HepG2 (cell line): ENCODE data around the gene SPTB. TPM values are rescaled to one million over a fixed set of nuclear protein-coding genes. Genes with fewer than 3 reads are reported as not detected.
A peak's percentile ranks its signal among the peaks of the same experiment; 100 is the strongest.

Source experiments
- ATAC-seq: fragments of 200-7000 bp; cut with Tn5 transposase; 3 replicates; pipeline ENCODE4 v1.9.1; 2020; ENCODE audit warnings: mild to moderate bottlenecking, moderate library complexity
- BruUV-seq: library from RNA; stranded (reverse); fragments of 400-500 nt; replicated peaks from 2 replicates; lab custom pipeline; 2021; lab: Mats Ljungman, UMichigan
- CTCF ChIA-PET: fragments of 300-600 bp; formaldehyde crosslinking; extraction: SDS; loops from one replicate; lab custom pipeline; 2021; ENCODE audit warnings: low total read pairs, inconsistent platforms, low intra/inter-chr PET ratio; lab: Yijun Ruan, JAX
- POLR2A ChIA-PET: fragments of 350-600 bp; sonication (Branson Sonifier 250); formaldehyde crosslinking; loops from one replicate; lab custom pipeline; 2020; ENCODE audit warnings: antibody characterized with exemption, inconsistent platforms; lab: Yijun Ruan, JAX
- DNase-seq: peaks from one replicate; pipeline ENCODE4 v3.0.0-alpha.2; 2015; ENCODE audit warnings: low spot score
- FAIRE-seq: peaks from 3 replicates; lab custom pipeline; 2011; peaks lifted over from hg19 to GRCh38; lab: Jason Lieb, UNC
- H2AFZ ChIP-seq: one replicate; pipeline ENCODE4 v1.6.1; 2011; ENCODE audit warnings: low read length, inconsistent platforms
- H3K27ac ChIP-seq: fragments of 300-600 bp; 3 replicates; pipeline ENCODE4 v1.8.0; 2011; ENCODE audit warnings: mixed run types, mild to moderate bottlenecking, mixed read lengths, low read length, inconsistent platforms; ENCODE audit not compliant: insufficient read depth; ENCODE audit errors: extremely low read length
- H3K27me3 ChIP-seq, 2 experiments: fragments of 200-600 bp in 1 of 2; 2 replicates in 1 of 2; 3 replicates in 1 of 2; pipeline versions ENCODE4 v1.6.0 to v1.8.0; 2011; ENCODE audit warnings: low read length in 2 of 2, mild to moderate bottlenecking in 2 of 2, moderate library complexity in 2 of 2, inconsistent platforms in 1 of 2; ENCODE audit not compliant: insufficient read depth in 2 of 2, control insufficient read depth in 1 of 2
- H3K36me3 ChIP-seq, 2 experiments: fragments of 200-600 bp in 1 of 2; replicated peaks in 1 of 2; 2 replicates in 1 of 2; 3 replicates in 1 of 2; pipeline versions ENCODE4 v1.5.1 to v1.8.0; 2011; ENCODE audit warnings: low read length in 2 of 2, inconsistent platforms in 1 of 2; ENCODE audit not compliant: insufficient read depth in 2 of 2, control insufficient read depth in 1 of 2
- H3K4me1 ChIP-seq: 2 replicates; pipeline ENCODE4 v1.5.1; 2012; ENCODE audit warnings: low read length, inconsistent platforms; ENCODE audit not compliant: insufficient read depth
- H3K4me2 ChIP-seq: 2 replicates; pipeline ENCODE4 v1.6.0; 2011; ENCODE audit warnings: low read depth, low read length, inconsistent platforms
- H3K4me3 ChIP-seq, 3 experiments: fragments of 200-600 bp in 1 of 3; sonication (generic), shearing (Covaris generic) in 1 of 3; replicated peaks in 1 of 3; 2 replicates each; pipeline ENCODE4 v1.5.1; 2011 to 2016; ENCODE audit warnings: low read length in 3 of 3, inconsistent platforms in 2 of 3, low read depth in 2 of 3, mild to moderate bottlenecking in 2 of 3, control low read depth in 1 of 3, mixed read lengths in 1 of 3; ENCODE audit not compliant: insufficient read depth in 1 of 3
- H3K79me2 ChIP-seq: one replicate; pipeline ENCODE4 v1.6.1; 2011; ENCODE audit warnings: low read length, inconsistent platforms; ENCODE audit not compliant: insufficient read depth
- H3K9ac ChIP-seq: 2 replicates; pipeline ENCODE4 v1.6.0; 2011; ENCODE audit warnings: mild to moderate bottlenecking, low read depth, low read length, inconsistent platforms; ENCODE audit not compliant: insufficient read depth
- H3K9me3 ChIP-seq: 2 replicates; pipeline ENCODE4 v1.5.1; 2012; ENCODE audit warnings: mild to moderate bottlenecking, low read length
- H4K20me1 ChIP-seq: 2 replicates; pipeline ENCODE4 v1.6.0; 2011; ENCODE audit warnings: inconsistent platforms, mild to moderate bottlenecking, low read length, moderate library complexity; ENCODE audit not compliant: insufficient read depth
- BHLHE40 ChIP-seq: IDR thresholded peaks from 2 replicates; pipeline ENCODE4 v1.6.1; 2011; ENCODE audit warnings: low read length, improper control_type of control experiment
- CREB1 ChIP-seq, 2 experiments: fragments of 450-650 bp in 1 of 2; IDR thresholded peaks; 2 replicates each; pipeline ENCODE4 v1.6.1; 2016 to 2017; ENCODE audit warnings: control low read depth in 1 of 2, mild to moderate bottlenecking in 1 of 2, missing compliant biosample characterization in 1 of 2, missing genetic modification characterization in 1 of 2
- EP300 ChIP-seq, 3 experiments: sonication (generic) in 1 of 3; formaldehyde crosslinking in 1 of 3; IDR thresholded peaks; 2 replicates each; pipeline versions ENCODE4 v1.5.1 to v1.6.1; 2011 to 2020; ENCODE audit warnings: low read depth in 2 of 3, low read length in 2 of 3, borderline replicate concordance in 1 of 3, improper control_type of control experiment in 1 of 3, mild to moderate bottlenecking in 1 of 3, missing genetic modification reagents in 1 of 3, moderate library complexity in 1 of 3
- ESRRA ChIP-seq: sonication (generic); formaldehyde crosslinking; IDR thresholded peaks from 2 replicates; pipeline ENCODE4 v1.5.1; 2020; ENCODE audit warnings: mild to moderate bottlenecking, low read depth, missing genetic modification reagents
- GABPB1 ChIP-seq: IDR thresholded peaks from 2 replicates; pipeline ENCODE4 v1.6.1; 2016; ENCODE audit warnings: mild to moderate bottlenecking, missing genetic modification reagents, moderate library complexity, missing compliant biosample characterization
- MIER2 ChIP-seq: IDR thresholded peaks from 2 replicates; pipeline ENCODE4 v1.6.1; 2016; ENCODE audit warnings: missing biosample characterization, missing genetic modification reagents
- PAF1 ChIP-seq: IDR thresholded peaks from 2 replicates; pipeline ENCODE4 v1.6.1; 2016; ENCODE audit warnings: missing genetic modification reagents, missing compliant biosample characterization
- SMARCE1 ChIP-seq: fragments of 450-650 bp; IDR thresholded peaks from 2 replicates; pipeline ENCODE4 v1.6.1; 2017; ENCODE audit warnings: borderline replicate concordance
- TP53 ChIP-seq: sonication (generic); formaldehyde crosslinking; conservative IDR thresholded peaks from 2 replicates; pipeline ENCODE4 v1.4.0; 2020; ENCODE audit warnings: missing genetic modification reagents
- U2AF1 ChIP-seq: fragments of 200-400 bp; formaldehyde crosslinking; optimal IDR thresholded peaks from 2 replicates; pipeline ENCODE3; 2017; ENCODE audit warnings: mild to moderate bottlenecking, low read depth, low read length
- ZFP62 ChIP-seq: sonication (generic); formaldehyde crosslinking; IDR thresholded peaks from 2 replicates; pipeline ENCODE4 v1.4.0; 2020; ENCODE audit warnings: missing genetic modification reagents
- ZNF24 ChIP-seq: fragments of 450-650 bp; IDR thresholded peaks from 2 replicates; pipeline ENCODE4 v1.6.1; 2017; ENCODE audit warnings: antibody characterized with exemption, mild to moderate bottlenecking
- ZNF3 ChIP-seq: IDR thresholded peaks from 2 replicates; pipeline ENCODE4 v1.7.0; 2017; ENCODE audit warnings: inconsistent platforms
- ZNF335 ChIP-seq: sonication (generic); formaldehyde crosslinking; IDR thresholded peaks from 2 replicates; pipeline ENCODE4 v1.4.0; 2020; ENCODE audit warnings: missing genetic modification reagents
- ZNF672 ChIP-seq: sonication (generic); formaldehyde crosslinking; IDR thresholded peaks from 2 replicates; pipeline ENCODE4 v1.8.1; 2022; ENCODE audit warnings: missing genetic modification reagents
- ZNF746 ChIP-seq: sonication (generic); formaldehyde crosslinking; IDR thresholded peaks from 2 replicates; pipeline ENCODE4 v1.8.0; 2022; ENCODE audit warnings: mild to moderate bottlenecking, missing genetic modification reagents
- ZNF883 ChIP-seq: sonication (generic); formaldehyde crosslinking; IDR thresholded peaks from 2 replicates; pipeline ENCODE4 v1.5.1; 2020; ENCODE audit warnings: mild to moderate bottlenecking, missing genetic modification reagents; ENCODE audit errors: not compliant biosample characterization
- WGBS: methylation state at CpG from one replicate; pipeline ENCODE4 v1.1.6; 2017; ENCODE audit warnings: low lambda C conversion rate; 5-methylcytosine and 5-hydroxymethylcytosine counted together
- in situ Hi-C: cut with HindIII; loops from 2 replicates; pipeline ENCODE4 v1.10.0; 2017; ENCODE audit warnings: low pct_unique_long_range_greater_than_20kb; ENCODE audit not compliant: extremely low pct_ligation_motif_present
- intact Hi-C: fragments of 100-400 bp; cut with micrococcal nuclease; formaldehyde crosslinking; loops from one replicate; pipeline ENCODE4 v1.10.0; 2022; ENCODE audit not compliant: unreplicated experiment
- polyA plus RNA-seq, 8 experiments: library from polyadenylated mRNA; depleted of rRNA in 3 of 8; stranded (reverse) in 7 of 8; unstranded in 1 of 8; fragments of >200 nt; fragmentation: Illumina TruSeq in 4 of 8; extraction: Trizol in 4 of 8; gene quantifications; 2 replicates each; pipeline versions ENCODE4 v1.2.1 to v1.2.3, GENCODE V29; 2011 to 2016; ENCODE audit warnings: low read depth in 4 of 8, missing spikeins in 1 of 8, mixed read lengths in 1 of 8; ENCODE audit not compliant: insufficient read depth in 1 of 8
- total RNA-seq, 5 experiments: library from RNA; depleted of rRNA; stranded (reverse); fragments of >200 nt; fragmentation: Illumina TruSeq; extraction: Trizol; gene quantifications; 2 replicates each; pipeline ENCODE4 v1.2.3, GENCODE V29; 2016; ENCODE audit warnings: low read depth in 1 of 5
- TF ChIP-seq, protein P1 (sequence below): sonication (generic); formaldehyde crosslinking; IDR thresholded peaks from 2 replicates; pipeline ENCODE4 v1.4.0; 2020; ENCODE audit warnings: missing genetic modification reagents
- TF ChIP-seq, protein P2 (sequence below): conservative IDR thresholded peaks from 2 replicates; pipeline ENCODE4 v1.6.1; 2018; ENCODE audit warnings: missing genetic modification reagents

Gene SPTB
- total and polyA plus RNA-seq, 2 of the 13 experiments (the other 11 are each of a cell fraction or from before 2014, with no cell fraction given), result 0.01 to 0.02 TPM

DNA sequence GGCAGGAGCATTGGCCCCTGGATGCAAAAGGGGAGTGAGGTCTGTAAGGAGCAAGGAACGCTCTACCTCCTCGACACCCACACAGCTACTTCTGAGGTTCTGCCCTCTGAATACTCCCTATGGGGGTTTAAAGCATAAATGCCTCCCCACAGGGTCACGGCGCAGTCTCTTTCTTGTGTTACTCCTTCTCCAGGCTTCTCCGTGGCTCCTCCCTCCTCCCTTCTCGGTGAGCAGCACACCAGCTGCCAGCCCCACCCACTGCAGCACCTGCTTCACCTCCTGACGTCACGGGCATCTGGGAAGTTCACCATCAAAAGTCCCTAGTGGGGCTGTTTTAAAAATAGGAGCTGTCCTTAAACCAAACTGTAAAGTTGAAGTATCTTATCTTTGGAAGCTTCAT, 67.3 kb downstream of the SPTB start:
- DNase-seq (no peak), FAIRE-seq (no peak), ATAC-seq (no peak)
- no peaks in the 10 kb centered on the region for H3K79me2 ChIP-seq
- H3K9ac ChIP-seq, result no peak overlapping the region
- in situ Hi-C loops (no loop called here), intact Hi-C loops (no loop called here)
- POLR2A ChIA-PET, result no interaction called here
- no peak overlapping the region for H3K27ac ChIP-seq
- H3K4me3 ChIP-seq, result no peak overlapping the region
- no peaks in the 10 kb centered on the region for H3K9me3 ChIP-seq
- H3K4me2 ChIP-seq, result no peak overlapping the region
- peaks cover 1 to 26% of the 10 kb centered on the region in 2 experiments; a peak in 3 of 5 replicates for H3K27me3 ChIP-seq
- H3K36me3 ChIP-seq, result no peaks in the 10 kb centered on the region
- BruUV-seq, result no TSS peak
- CTCF ChIA-PET, result no interaction called here
- H3K4me1 ChIP-seq, result no peaks in the 10 kb centered on the region
- 1% methylated on average over 8 of the region's 8 CpGs for WGBS
- H2AFZ ChIP-seq, result no peak overlapping the region
- no peaks in the 10 kb centered on the region for H4K20me1 ChIP-seq
- TF ChIP-seq TP53 (CRISPR knock-in tag), result no peak
- TF ChIP-seq ZNF672 (CRISPR knock-in tag), result no peak
- peak; percentile 83 for TF ChIP-seq CREB1 (IDR thresholded peaks at IDR 0.05)
- TF ChIP-seq CREB1 (CRISPR knock-in tag; IDR thresholded peaks at IDR 0.05), result no peak

DNA sequence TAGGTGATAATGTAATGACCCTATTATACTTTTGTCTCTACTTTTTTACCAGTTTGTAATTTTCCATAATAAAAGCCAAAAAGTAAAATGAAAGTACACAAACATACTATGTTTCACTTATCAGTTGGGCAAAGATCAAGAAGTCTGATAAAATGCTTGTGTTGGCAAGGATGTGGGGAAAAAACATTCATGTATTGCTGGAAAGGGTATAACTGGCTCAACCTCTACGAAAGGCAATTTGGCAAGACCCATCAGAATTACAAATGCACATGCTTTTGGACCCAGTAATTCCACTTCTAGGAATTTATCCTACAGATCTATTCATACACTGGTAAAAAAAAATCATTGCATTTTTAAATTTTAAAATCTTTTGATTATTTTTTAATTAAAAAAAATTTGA, 68.0 kb downstream of the SPTB start:
- no peak overlapping the region for H3K4me2 ChIP-seq
- H3K9me3 ChIP-seq, result no peaks in the 10 kb centered on the region
- in situ Hi-C loops (no loop called here), intact Hi-C loops (no loop called here)
- peaks cover 1 to 22% of the 10 kb centered on the region in 2 experiments; a peak in 3 of 5 replicates for H3K27me3 ChIP-seq
- no peak overlapping the region for H3K4me3 ChIP-seq
- H4K20me1 ChIP-seq, result no peaks in the 10 kb centered on the region
- DNase-seq (no peak), FAIRE-seq (no peak), ATAC-seq (no peak)
- no peaks in the 10 kb centered on the region for H3K36me3 ChIP-seq
- H3K27ac ChIP-seq, result no peak overlapping the region
- no peaks in the 10 kb centered on the region for H3K79me2 ChIP-seq
- ChIA-PET POLR2A (no interaction called here), CTCF (no interaction called here)
- WGBS, result 7% methylated on average over 1 of the region's 1 CpG
- no TSS peak for BruUV-seq
- no peak overlapping the region for H2AFZ ChIP-seq
- H3K4me1 ChIP-seq, result peaks cover 2% of the 10 kb centered on the region
- H3K9ac ChIP-seq, result no peak overlapping the region
- TF ChIP-seq ESRRA (CRISPR knock-in tag) (no peak), PAF1 (no peak), BHLHE40 (no peak), GABPB1 (CRISPR knock-in tag) (no peak), MIER2 (CRISPR knock-in tag) (no peak), ZNF746 (CRISPR knock-in tag) (no peak), ZFP62 (CRISPR knock-in tag) (no peak), ZNF335 (CRISPR knock-in tag) (no peak), ZNF3 (no peak), ZNF24 (no peak), SMARCE1 (no peak), ZNF883 (CRISPR knock-in tag) (no peak), U2AF1 (no peak), EP300 (IDR thresholded peaks at IDR 0.05; ENCODE audit: low read depth in 2 of 2, low read length in 2 of 2) (no peak), EP300 (CRISPR knock-in tag; IDR thresholded peaks at IDR 0.05; ENCODE audit: borderline replicate concordance) (no peak)
- TF ChIP-seq, protein P1, sequence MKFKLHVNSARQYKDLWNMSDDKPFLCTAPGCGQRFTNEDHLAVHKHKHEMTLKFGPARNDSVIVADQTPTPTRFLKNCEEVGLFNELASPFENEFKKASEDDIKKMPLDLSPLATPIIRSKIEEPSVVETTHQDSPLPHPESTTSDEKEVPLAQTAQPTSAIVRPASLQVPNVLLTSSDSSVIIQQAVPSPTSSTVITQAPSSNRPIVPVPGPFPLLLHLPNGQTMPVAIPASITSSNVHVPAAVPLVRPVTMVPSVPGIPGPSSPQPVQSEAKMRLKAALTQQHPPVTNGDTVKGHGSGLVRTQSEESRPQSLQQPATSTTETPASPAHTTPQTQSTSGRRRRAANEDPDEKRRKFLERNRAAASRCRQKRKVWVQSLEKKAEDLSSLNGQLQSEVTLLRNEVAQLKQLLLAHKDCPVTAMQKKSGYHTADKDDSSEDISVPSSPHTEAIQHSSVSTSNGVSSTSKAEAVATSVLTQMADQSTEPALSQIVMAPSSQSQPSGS (CRISPR knock-in tag), result no peak
- TF ChIP-seq, protein P2, sequence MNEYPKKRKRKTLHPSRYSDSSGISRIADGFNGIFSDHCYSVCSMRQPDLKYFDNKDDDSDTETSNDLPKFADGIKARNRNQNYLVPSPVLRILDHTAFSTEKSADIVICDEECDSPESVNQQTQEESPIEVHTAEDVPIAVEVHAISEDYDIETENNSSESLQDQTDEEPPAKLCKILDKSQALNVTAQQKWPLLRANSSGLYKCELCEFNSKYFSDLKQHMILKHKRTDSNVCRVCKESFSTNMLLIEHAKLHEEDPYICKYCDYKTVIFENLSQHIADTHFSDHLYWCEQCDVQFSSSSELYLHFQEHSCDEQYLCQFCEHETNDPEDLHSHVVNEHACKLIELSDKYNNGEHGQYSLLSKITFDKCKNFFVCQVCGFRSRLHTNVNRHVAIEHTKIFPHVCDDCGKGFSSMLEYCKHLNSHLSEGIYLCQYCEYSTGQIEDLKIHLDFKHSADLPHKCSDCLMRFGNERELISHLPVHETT (CRISPR knock-in tag), result no peak
